Right atrium auricular region (tissue), 2 donors: Measurements from ENCODE around the gene PGM3. TPM values are rescaled to one million over a fixed set of nuclear protein-coding genes. Genes with fewer than 3 reads are reported as not detected.

Source experiments
- DNase-seq: peaks from one replicate; pipeline ENCODE4 v3.0.0-alpha.2; 2019; ENCODE audit warnings: low spot score
- H3K27ac ChIP-seq, 2 donors: fragments of 200-600 bp; sonication (generic); 1 replicate in 1 of 2; 2 replicates in 1 of 2; pipeline ENCODE4 v1.5.1; 2016 to 2019
- H3K27me3 ChIP-seq, 2 donors: fragments of 200-600 bp; sonication (generic); one replicate each; pipeline versions ENCODE4 v1.5.1 to v1.6.0; 2017 to 2019
- H3K36me3 ChIP-seq: fragments of 200-600 bp; sonication (generic); one replicate; pipeline ENCODE4 v1.5.1; 2016
- H3K4me1 ChIP-seq, 2 donors: fragments of 200-600 bp; sonication (generic); one replicate each; pipeline versions ENCODE4 v1.5.1 to v1.6.0; 2017 to 2019
- H3K4me3 ChIP-seq, 2 donors: fragments of 200-600 bp; sonication (generic); 1 replicate in 1 of 2; 2 replicates in 1 of 2; pipeline ENCODE4 v1.5.1; 2017 to 2019; ENCODE audit warnings: mild to moderate bottlenecking in 1 of 2, moderate library complexity in 1 of 2
- H3K9me3 ChIP-seq, 2 donors: fragments of 200-600 bp; sonication (generic); one replicate each; pipeline ENCODE4 v1.5.1; 2019
- total RNA-seq, 2 donors: library from RNA; depleted of rRNA; stranded (reverse); fragments of >200 nt; gene quantifications; one replicate each; pipeline ENCODE4 v1.1.0, GENCODE V29; 2016
- TF ChIP-seq, protein P1 (sequence below), 2 donors: fragments of 200-600 bp; sonication (generic); IDR thresholded peaks; one replicate each; pipeline ENCODE4 v1.5.1; 2019; ENCODE audit warnings: antibody characterized with exemption in 2 of 2

The PGM3 gene
- total RNA-seq, 2 donors from 2014 or later, result 7.3 to 12.7 TPM

DNA sequence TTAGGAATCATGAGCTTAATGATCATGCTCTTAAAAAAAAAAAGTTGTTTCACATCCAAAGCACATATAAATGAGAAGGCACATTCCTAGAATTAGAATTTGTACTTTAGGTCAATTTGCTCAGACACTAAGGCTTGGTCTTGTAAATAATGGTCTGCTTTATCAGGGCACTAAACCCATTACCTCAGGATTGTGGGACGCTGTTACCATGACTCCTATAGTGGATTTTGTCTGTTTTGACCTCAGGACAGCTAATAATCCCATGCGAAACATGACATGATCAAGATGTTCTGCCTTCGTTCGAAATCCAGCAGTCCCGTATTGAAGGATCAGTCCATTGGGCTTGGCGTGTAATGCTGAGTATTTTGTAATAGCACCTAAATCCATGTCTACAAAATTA, 2.4 kb downstream of the PGM3 start:
- H3K4me3 ChIP-seq, result no peak overlapping the region
- no peak for DNase-seq
- H3K27me3 ChIP-seq, result no peaks in the 10 kb centered on the region
- no peaks in the 10 kb centered on the region for H3K9me3 ChIP-seq
- peaks cover 0 to 16% of the 10 kb centered on the region in 2 donors for H3K4me1 ChIP-seq
- TF ChIP-seq, protein P1, sequence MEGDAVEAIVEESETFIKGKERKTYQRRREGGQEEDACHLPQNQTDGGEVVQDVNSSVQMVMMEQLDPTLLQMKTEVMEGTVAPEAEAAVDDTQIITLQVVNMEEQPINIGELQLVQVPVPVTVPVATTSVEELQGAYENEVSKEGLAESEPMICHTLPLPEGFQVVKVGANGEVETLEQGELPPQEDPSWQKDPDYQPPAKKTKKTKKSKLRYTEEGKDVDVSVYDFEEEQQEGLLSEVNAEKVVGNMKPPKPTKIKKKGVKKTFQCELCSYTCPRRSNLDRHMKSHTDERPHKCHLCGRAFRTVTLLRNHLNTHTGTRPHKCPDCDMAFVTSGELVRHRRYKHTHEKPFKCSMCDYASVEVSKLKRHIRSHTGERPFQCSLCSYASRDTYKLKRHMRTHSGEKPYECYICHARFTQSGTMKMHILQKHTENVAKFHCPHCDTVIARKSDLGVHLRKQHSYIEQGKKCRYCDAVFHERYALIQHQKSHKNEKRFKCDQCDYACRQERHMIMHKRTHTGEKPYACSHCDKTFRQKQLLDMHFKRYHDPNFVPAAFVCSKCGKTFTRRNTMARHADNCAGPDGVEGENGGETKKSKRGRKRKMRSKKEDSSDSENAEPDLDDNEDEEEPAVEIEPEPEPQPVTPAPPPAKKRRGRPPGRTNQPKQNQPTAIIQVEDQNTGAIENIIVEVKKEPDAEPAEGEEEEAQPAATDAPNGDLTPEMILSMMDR (IDR thresholded peaks at IDR 0.05), result no peak
- H3K27ac ChIP-seq, result no peak overlapping the region
- H3K36me3 ChIP-seq, result peaks cover 18% of the 10 kb centered on the region

DNA sequence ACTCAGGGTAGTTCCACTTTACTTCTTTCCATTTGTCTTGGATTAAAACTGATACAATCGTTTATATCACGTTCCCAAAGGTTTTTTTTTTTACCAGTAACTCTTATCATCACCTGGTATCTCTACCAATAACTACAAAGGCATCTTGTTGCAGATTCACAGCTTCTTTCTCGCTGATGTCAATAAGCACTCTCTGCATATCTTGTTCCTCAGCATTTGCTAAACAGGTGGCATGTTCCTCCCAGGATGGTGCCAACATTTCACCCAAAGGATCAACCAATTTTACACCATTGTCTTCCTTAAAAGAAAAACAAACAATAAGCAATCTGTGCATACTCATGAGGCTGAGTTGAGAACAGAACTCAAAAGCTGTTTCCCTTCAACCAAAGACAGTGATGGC, 4.6 kb downstream of the PGM3 start:
- Histone ChIP-seq H3K4me3 (no peak overlapping the region), H3K36me3 (peaks cover 31% of the 10 kb centered on the region), H3K27ac (no peak overlapping the region), H3K27me3 (no peaks in the 10 kb centered on the region), H3K9me3 (no peaks in the 10 kb centered on the region), H3K4me1 (peaks cover 0 to 11% of the 10 kb centered on the region in 2 donors)
- no peak for DNase-seq
- TF ChIP-seq, protein P1 (IDR thresholded peaks at IDR 0.05), result no peak

DNA sequence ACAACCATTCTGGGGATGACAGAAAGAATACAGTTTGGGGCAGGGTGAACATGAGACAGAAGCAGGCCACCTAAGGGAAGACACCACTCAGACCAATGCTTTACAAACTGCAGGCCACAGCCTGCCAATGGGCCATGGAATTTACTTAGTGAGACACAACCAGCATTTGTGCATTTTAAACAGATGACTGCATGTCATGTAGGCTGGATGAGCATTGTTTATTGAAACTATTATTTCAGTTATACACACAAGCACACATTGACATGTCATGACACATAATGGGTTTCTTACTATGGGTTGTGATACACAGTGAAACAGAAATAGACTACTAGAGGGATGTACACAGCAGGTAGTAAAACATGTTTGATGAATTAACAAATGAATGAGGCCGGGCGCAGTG, 8.0 kb downstream of the PGM3 start:
- no peak for DNase-seq
- no peaks in the 10 kb centered on the region for H3K9me3 ChIP-seq
- no peak overlapping the region for H3K4me3 ChIP-seq
- TF ChIP-seq, protein P1 (IDR thresholded peaks at IDR 0.05), result no peak
- no peak overlapping the region for H3K27ac ChIP-seq
- H3K4me1 ChIP-seq, result peaks cover 0 to 17% of the 10 kb centered on the region in 2 donors
- no peaks in the 10 kb centered on the region for H3K27me3 ChIP-seq
- H3K36me3 ChIP-seq, result peaks cover 50% of the 10 kb centered on the region

DNA sequence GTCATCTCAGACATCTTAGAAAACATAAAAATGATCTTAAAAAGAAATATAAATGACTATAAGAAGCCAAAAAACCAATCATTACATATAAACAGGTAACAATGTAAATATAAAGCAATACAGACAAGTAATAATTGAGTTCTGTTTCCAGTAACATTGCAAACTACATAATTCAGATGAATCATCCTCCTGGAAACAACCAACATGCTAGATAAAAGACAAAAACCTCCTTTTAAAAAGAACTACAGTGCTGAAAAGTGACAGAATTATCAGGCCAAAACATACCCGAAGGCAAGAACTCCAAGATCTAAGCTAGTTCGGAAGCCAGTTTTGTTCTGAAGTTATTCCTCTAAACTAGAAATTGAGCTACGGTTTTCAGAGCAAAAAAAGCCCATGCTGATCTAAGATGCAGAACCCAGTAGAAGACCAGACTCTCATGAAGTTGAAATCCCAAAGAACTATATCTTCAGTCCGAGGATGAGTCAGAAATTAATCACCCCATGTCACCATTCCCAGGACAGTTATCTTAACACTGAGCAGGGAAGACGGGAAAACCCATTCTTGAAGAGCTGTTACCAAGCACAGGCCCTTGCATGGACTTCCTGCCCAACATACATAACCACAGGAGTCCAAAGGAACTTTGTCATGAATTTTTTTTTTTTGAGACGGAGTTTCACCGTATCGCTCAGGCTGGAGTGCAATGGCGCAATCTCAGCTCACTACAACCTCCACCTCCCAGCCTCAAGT, 9.8 kb downstream of the PGM3 start:
- Histone ChIP-seq H3K9me3 (no peaks in the 10 kb centered on the region), H3K4me3 (no peak overlapping the region), H3K36me3 (peaks cover 50% of the 10 kb centered on the region), H3K27me3 (no peaks in the 10 kb centered on the region), H3K4me1 (peaks cover 0 to 17% of the 10 kb centered on the region in 2 donors), H3K27ac (peak overlapping the region in 1 of 2 donors; percentile 44)
- TF ChIP-seq, protein P1 (IDR thresholded peaks at IDR 0.05), result no peak
- DNase-seq, result peak; percentile 63

DNA sequence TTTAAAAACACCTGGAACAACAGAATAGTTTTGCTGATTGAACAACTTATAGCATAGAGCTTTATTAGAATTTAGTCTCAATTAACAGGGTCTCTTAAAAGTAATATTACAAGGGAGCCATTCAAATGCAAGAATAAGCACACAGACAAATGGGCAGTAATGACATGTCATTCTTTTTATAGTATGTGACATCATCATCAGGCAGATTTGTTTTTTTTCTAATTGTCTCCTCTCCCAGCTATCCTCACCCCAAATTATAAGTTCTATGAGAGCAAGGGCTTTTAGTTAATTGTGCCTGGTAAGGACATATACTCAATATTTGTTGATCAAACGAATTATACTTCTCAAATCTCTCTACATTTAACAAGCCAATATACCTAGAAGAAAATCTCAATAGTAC, 11.0 kb downstream of the PGM3 start:
- Histone ChIP-seq H3K27ac (peak overlapping the region in 1 of 2 donors; percentile 44), H3K36me3 (peaks cover 44% of the 10 kb centered on the region), H3K4me1 (peaks cover 0 to 17% of the 10 kb centered on the region in 2 donors), H3K9me3 (no peaks in the 10 kb centered on the region), H3K27me3 (no peaks in the 10 kb centered on the region), H3K4me3 (no peak overlapping the region)
- DNase-seq, result no peak
- TF ChIP-seq, protein P1 (IDR thresholded peaks at IDR 0.05), result no peak
